ENCODE data around the gene DHCR7.

DHCR7 gene, protein sequence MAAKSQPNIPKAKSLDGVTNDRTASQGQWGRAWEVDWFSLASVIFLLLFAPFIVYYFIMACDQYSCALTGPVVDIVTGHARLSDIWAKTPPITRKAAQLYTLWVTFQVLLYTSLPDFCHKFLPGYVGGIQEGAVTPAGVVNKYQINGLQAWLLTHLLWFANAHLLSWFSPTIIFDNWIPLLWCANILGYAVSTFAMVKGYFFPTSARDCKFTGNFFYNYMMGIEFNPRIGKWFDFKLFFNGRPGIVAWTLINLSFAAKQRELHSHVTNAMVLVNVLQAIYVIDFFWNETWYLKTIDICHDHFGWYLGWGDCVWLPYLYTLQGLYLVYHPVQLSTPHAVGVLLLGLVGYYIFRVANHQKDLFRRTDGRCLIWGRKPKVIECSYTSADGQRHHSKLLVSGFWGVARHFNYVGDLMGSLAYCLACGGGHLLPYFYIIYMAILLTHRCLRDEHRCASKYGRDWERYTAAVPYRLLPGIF

GRCh38 chr11:71448257-71449171 lies at the start of gene DHCR7:
Gene DHCR7, minus strand, starts transcription at chr11:71448393. Its CDS starts 3,441 bp downstream, at chr11:71444952.
- peak within 1 kb of the TSS; percentile 59 to 65 for H3K4me3 ChIP-seq
- peak; percentile 91 to 97 for DNase-seq
- H3K4me1 ChIP-seq, result peaks cover 0 to 33% (median 24%) of the 10 kb centered on the region in 4 donors
- peak in 1 of 2 experiments; percentile 26 for TF ChIP-seq CTCF (IDR thresholded peaks at IDR 0.05)
- H3K27ac ChIP-seq, result peak within 1 kb of the TSS; percentile 74 to 80
- no peaks in the 10 kb centered on the region for H3K9me3 ChIP-seq
- H3K36me3 ChIP-seq, result peaks cover 0 to 16% (median 14%) of the 10 kb centered on the region in 3 donors
- no peaks in the 10 kb centered on the region for H3K27me3 ChIP-seq
- intact Hi-C loops (cut with DNase I; ENCODE audit: low total_unique reads), result no loop called here

DNA sequence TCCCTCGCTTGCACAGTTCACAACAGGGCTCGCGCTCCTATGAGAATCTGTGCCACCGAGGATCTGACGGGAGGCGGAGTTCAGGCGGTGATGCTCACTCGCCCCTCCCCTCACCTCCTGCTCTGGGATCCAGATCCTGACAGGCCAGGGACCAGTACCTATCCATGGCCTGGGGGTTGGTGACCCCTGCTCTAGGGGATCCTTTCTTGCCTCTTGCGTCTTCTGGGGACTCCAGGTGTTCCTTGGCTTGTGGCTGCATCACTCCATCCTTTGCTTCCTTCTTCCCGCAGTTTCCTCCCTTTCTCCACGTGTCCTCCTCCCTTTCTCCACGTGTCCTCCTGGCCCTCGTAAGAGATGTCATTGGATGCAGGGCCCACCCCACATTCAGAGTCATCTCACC lies 48.2 kb upstream of the DHCR7 start:
- no peak for TF ChIP-seq CTCF (IDR thresholded peaks at IDR 0.05)
- intact Hi-C loops (cut with DNase I; ENCODE audit: low total_unique reads), result no loop called here
- no peaks in the 10 kb centered on the region for H3K9me3 ChIP-seq
- no peaks in the 10 kb centered on the region for H3K4me1 ChIP-seq
- DNase-seq, result no peak
- H3K27me3 ChIP-seq, result no peaks in the 10 kb centered on the region
- no peak overlapping the region for H3K4me3 ChIP-seq
- H3K27ac ChIP-seq, result no peak overlapping the region
- H3K36me3 ChIP-seq, result peaks cover 81 to 100% (median 87%) of the 10 kb centered on the region in 3 donors

GRCh38 chr11:71495286-71496230 lies 47.4 kb upstream of the DHCR7 start:
- no peaks in the 10 kb centered on the region for H3K27me3 ChIP-seq
- no peak overlapping the region for H3K4me3 ChIP-seq
- intact Hi-C loops (cut with DNase I; ENCODE audit: low total_unique reads), result no loop called here
- H3K9me3 ChIP-seq, result no peaks in the 10 kb centered on the region
- no peak for DNase-seq
- no peak for TF ChIP-seq CTCF (IDR thresholded peaks at IDR 0.05)
- H3K4me1 ChIP-seq, result no peaks in the 10 kb centered on the region
- no peak overlapping the region for H3K27ac ChIP-seq
- peaks cover 81 to 100% (median 88%) of the 10 kb centered on the region in 3 donors for H3K36me3 ChIP-seq

- H3K27ac ChIP-seq, result no peak overlapping the region
- no peak for DNase-seq
- no peaks in the 10 kb centered on the region for H3K27me3 ChIP-seq
- no peak for TF ChIP-seq CTCF (IDR thresholded peaks at IDR 0.05)
- no peak overlapping the region for H3K4me3 ChIP-seq
- intact Hi-C loops (cut with DNase I; ENCODE audit: low total_unique reads), result no loop called here
- no peaks in the 10 kb centered on the region for H3K4me1 ChIP-seq
- peaks cover 64 to 96% (median 71%) of the 10 kb centered on the region in 3 donors for H3K36me3 ChIP-seq
- H3K9me3 ChIP-seq, result no peaks in the 10 kb centered on the region
Measured at GRCh38 chr11:71491940-71492339, 43.7 kb upstream of the DHCR7 start.

GRCh38 chr11:71491531-71491930 lies 43.3 kb upstream of the DHCR7 start:
- no peak overlapping the region for H3K27ac ChIP-seq
- no peaks in the 10 kb centered on the region for H3K4me1 ChIP-seq
- no peaks in the 10 kb centered on the region for H3K27me3 ChIP-seq
- intact Hi-C loops (cut with DNase I; ENCODE audit: low total_unique reads), result no loop called here
- TF ChIP-seq CTCF (IDR thresholded peaks at IDR 0.05), result no peak
- peaks cover 59 to 94% (median 68%) of the 10 kb centered on the region in 3 donors for H3K36me3 ChIP-seq
- no peak for DNase-seq
- H3K9me3 ChIP-seq, result no peaks in the 10 kb centered on the region
- no peak overlapping the region for H3K4me3 ChIP-seq
